NB4 (cell line): ENCODE results near the gene CRIP3.

Experiments
- DNase-seq: peaks from one replicate; pipeline ENCODE4 v3.0.0; 2010; ENCODE audit warnings: low read depth
- H3K4me3 ChIP-seq: one replicate; pipeline ENCODE4 v1.5.1; 2011; ENCODE audit warnings: mild to moderate bottlenecking, low read depth, low read length, moderate library complexity
- CTCF ChIP-seq: IDR thresholded peaks from one replicate; pipeline ENCODE4 v1.5.1; 2012; ENCODE audit warnings: low read depth, low read length
- MYC ChIP-seq: IDR thresholded peaks from 2 replicates; pipeline ENCODE4 v1.6.1; 2011; ENCODE audit warnings: low read depth, low read length
- POLR2A ChIP-seq: IDR thresholded peaks from 2 replicates; pipeline ENCODE4 v1.6.1; 2011; ENCODE audit warnings: mild to moderate bottlenecking; ENCODE audit not compliant: insufficient read length; ENCODE audit errors: extremely low read depth
- TF ChIP-seq, protein P1 (sequence below): IDR thresholded peaks from 2 replicates; pipeline ENCODE4 v1.6.1; 2011; ENCODE audit warnings: low read depth, low read length

CRIP3 gene

GRCh38 chr6:43263314-43264178, 45.1 kb downstream of the CRIP3 start:
- H3K4me3 ChIP-seq, result no peak overlapping the region
- peak; percentile 84 for DNase-seq
- TF ChIP-seq CTCF, result peak; percentile 86
- no peak for TF ChIP-seq MYC
- TF ChIP-seq, protein P1, sequence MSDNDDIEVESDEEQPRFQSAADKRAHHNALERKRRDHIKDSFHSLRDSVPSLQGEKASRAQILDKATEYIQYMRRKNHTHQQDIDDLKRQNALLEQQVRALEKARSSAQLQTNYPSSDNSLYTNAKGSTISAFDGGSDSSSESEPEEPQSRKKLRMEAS, result peak; percentile 35; the same call in 1 of the 2 replicates
- TF ChIP-seq POLR2A, result no peak

DNA sequence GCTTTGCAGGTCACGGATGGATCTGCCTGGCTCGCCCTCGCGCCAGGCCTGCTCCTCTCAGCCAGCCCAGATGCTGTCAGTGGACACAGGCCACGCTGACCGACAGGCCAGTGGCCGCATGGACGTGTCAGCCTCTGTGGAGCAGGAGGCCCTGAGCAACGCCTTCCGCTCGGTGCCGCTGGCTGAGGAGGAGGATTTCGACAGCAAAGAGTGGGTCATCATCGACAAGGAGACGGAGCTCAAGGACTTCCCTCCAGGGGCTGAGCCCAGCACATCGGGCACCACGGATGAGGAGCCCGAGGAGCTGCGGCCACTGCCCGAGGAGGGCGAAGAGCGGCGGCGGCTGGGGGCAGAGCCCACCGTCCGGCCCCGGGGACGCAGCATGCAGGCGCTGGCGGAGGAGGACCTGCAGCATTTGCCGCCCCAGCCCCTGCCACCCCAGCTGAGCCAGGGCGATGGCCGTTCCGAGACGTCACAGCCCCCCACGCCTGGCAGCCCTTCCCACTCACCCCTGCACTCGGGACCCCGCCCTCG, 45.8 kb downstream of the CRIP3 start:
- DNase-seq, result no peak
- H3K4me3 ChIP-seq, result no peak overlapping the region
- no peak for TF ChIP-seq MYC
- no peak for TF ChIP-seq CTCF
- TF ChIP-seq POLR2A, result no peak
- TF ChIP-seq, protein P1, result no peak

GRCh38 chr6:43262000-43262779, 46.4 kb downstream of the CRIP3 start:
- H3K4me3 ChIP-seq, result no peak overlapping the region
- DNase-seq, result no peak
- TF ChIP-seq CTCF (no peak), MYC (no peak), POLR2A (no peak)
- TF ChIP-seq, protein P1, result no peak

DNA sequence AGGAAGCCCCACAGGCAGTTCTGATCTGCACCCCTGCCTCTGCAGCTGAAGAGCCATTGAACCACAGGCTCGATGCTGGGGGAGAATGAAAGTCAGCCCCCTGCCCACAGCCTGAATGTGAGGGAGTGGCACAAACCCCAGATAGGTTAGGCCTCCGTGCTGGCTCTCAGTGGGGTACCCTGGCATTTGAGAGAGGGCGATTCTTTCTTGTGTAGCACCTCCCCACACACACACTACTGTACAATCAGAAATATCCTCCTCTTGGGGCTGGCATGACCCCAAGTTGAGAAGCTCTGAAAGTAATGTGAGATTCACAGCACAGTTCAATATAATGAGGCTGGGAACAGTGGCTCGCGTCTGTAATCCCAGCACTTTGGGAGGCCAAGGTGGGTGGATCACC, 47.4 kb downstream of the CRIP3 start:
- DNase-seq, result no peak
- no peak for TF ChIP-seq POLR2A
- TF ChIP-seq, protein P1, result no peak
- TF ChIP-seq CTCF, result no peak
- no peak for TF ChIP-seq MYC
- H3K4me3 ChIP-seq, result no peak overlapping the region

DNA sequence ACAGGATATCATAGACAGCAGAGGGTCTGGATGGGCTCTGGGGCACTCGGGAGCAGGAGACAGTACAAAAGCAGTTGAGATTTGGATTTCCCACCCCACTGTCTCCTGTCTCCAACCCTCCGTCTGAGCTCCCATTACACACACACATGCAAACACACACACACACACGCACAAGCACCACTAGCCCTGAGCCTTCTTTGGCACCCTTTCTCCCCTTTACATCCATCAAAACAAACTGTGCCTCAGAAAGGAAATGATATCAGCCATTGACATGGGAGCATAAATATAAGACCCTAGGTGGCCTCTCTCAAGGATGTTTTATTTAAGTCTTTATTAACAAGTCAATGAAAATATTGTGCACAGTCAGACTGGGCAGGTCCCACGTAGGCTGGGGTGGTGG, 47.8 kb downstream of the CRIP3 start:
- TF ChIP-seq, protein P1, result no peak
- no peak for TF ChIP-seq POLR2A
- TF ChIP-seq MYC, result no peak
- TF ChIP-seq CTCF, result no peak
- no peak overlapping the region for H3K4me3 ChIP-seq
- DNase-seq, result no peak
